ENCODE data around the gene COQ8A.

GRCh38 chr1:226948996-226949395 is 8.9 kb downstream of the COQ8A start:
- TF ChIP-seq CTCF (IDR thresholded peaks at IDR 0.05) (no peak), EP300 (IDR thresholded peaks at IDR 0.05; ENCODE audit: low read depth) (no peak)
